Measurements from ENCODE around the gene TTC22. TPM values are rescaled to one million over a fixed set of nuclear protein-coding genes. Genes with fewer than 3 reads are reported as not detected.

Gene TTC22
- total RNA-seq = 0.76 and 1.3 TPM in 2 replicates

- Mint-ChIP-seq H3K27me3 (ENCODE audit: low read depth) (no peaks in the 10 kb centered on the region), H3K9me3 (no peaks in the 10 kb centered on the region), H3K27ac (no peak within 1 kb of the TSS), H3K4me3 (ENCODE audit: low read depth) (peak within 1 kb of the TSS; percentile 79), H3K4me1 (ENCODE audit: low read depth) (peaks cover 38% of the 10 kb centered on the region), H3K36me3 (ENCODE audit: low read depth) (no peaks in the 10 kb centered on the region)
- DNase-seq (ENCODE audit: low spot score) = peak; percentile 63
- intact Hi-C loops (cut with micrococcal nuclease) = loop anchor here (2.0 to 5.0 kb wide), 2 partner anchors 36 to 259 kb away; partner anchors contain the start of gene PARS2
Measured at GRCh38 chr1:54800899-54801759, at the start of gene TTC22. TTC22 (minus strand) TSS chr1:54801323; CDS start chr1:54801163, 160 bp downstream.

- Mint-ChIP-seq H3K36me3 (ENCODE audit: low read depth) (peaks cover 71% of the 10 kb centered on the region), H3K27ac (no peak overlapping the region), H3K4me3 (ENCODE audit: low read depth) (no peak overlapping the region), H3K9me3 (no peaks in the 10 kb centered on the region), H3K27me3 (ENCODE audit: low read depth) (no peaks in the 10 kb centered on the region), H3K4me1 (ENCODE audit: low read depth) (no peaks in the 10 kb centered on the region)
- DNase-seq (ENCODE audit: low spot score) = no peak
- intact Hi-C loops (cut with micrococcal nuclease) = no loop called here
Measured at GRCh38 chr1:54850737-54851136, 49.6 kb upstream of the TTC22 start.

- no peak overlapping the region for H3K4me3 Mint-ChIP-seq (ENCODE audit: low read depth)
- H3K9me3 Mint-ChIP-seq = no peaks in the 10 kb centered on the region
- peaks cover 67% of the 10 kb centered on the region for H3K36me3 Mint-ChIP-seq (ENCODE audit: low read depth)
- H3K27me3 Mint-ChIP-seq (ENCODE audit: low read depth) = no peaks in the 10 kb centered on the region
- no peak overlapping the region for H3K27ac Mint-ChIP-seq
- no peaks in the 10 kb centered on the region for H3K4me1 Mint-ChIP-seq (ENCODE audit: low read depth)
- DNase-seq (ENCODE audit: low spot score) = no peak
- intact Hi-C loops (cut with micrococcal nuclease) = no loop called here
Measured at GRCh38 chr1:54850069-54850730, 49.1 kb upstream of the TTC22 start.

- no peaks in the 10 kb centered on the region for H3K27me3 Mint-ChIP-seq (ENCODE audit: low read depth)
- H3K4me1 Mint-ChIP-seq (ENCODE audit: low read depth) = no peaks in the 10 kb centered on the region
- H3K36me3 Mint-ChIP-seq (ENCODE audit: low read depth) = peaks cover 61% of the 10 kb centered on the region
- no peaks in the 10 kb centered on the region for H3K9me3 Mint-ChIP-seq
- H3K4me3 Mint-ChIP-seq (ENCODE audit: low read depth) = no peak overlapping the region
- no peak for DNase-seq (ENCODE audit: low spot score)
- H3K27ac Mint-ChIP-seq = no peak overlapping the region
- intact Hi-C loops (cut with micrococcal nuclease) = no loop called here
Measured at GRCh38 chr1:54849219-54850068, 48.3 kb upstream of the TTC22 start.

- no peak overlapping the region for H3K4me3 Mint-ChIP-seq (ENCODE audit: low read depth)
- no peaks in the 10 kb centered on the region for H3K9me3 Mint-ChIP-seq
- no peak overlapping the region for H3K27ac Mint-ChIP-seq
- no peaks in the 10 kb centered on the region for H3K27me3 Mint-ChIP-seq (ENCODE audit: low read depth)
- H3K4me1 Mint-ChIP-seq (ENCODE audit: low read depth) = no peaks in the 10 kb centered on the region
- H3K36me3 Mint-ChIP-seq (ENCODE audit: low read depth) = peaks cover 50% of the 10 kb centered on the region
- no peak for DNase-seq (ENCODE audit: low spot score)
- intact Hi-C loops (cut with micrococcal nuclease) = no loop called here
Measured at GRCh38 chr1:54848134-54848948, 47.2 kb upstream of the TTC22 start.

GRCh38 chr1:54846716-54847284, 45.7 kb upstream of the TTC22 start:
- peaks cover 36% of the 10 kb centered on the region for H3K36me3 Mint-ChIP-seq (ENCODE audit: low read depth)
- DNase-seq (ENCODE audit: low spot score) = no peak
- H3K4me1 Mint-ChIP-seq (ENCODE audit: low read depth) = no peaks in the 10 kb centered on the region
- H3K9me3 Mint-ChIP-seq = no peaks in the 10 kb centered on the region
- no peaks in the 10 kb centered on the region for H3K27me3 Mint-ChIP-seq (ENCODE audit: low read depth)
- H3K27ac Mint-ChIP-seq = no peak overlapping the region
- intact Hi-C loops (cut with micrococcal nuclease) = no loop called here
- no peak overlapping the region for H3K4me3 Mint-ChIP-seq (ENCODE audit: low read depth)

- H3K4me1 Mint-ChIP-seq (ENCODE audit: low read depth) = no peaks in the 10 kb centered on the region
- no peak overlapping the region for H3K27ac Mint-ChIP-seq
- intact Hi-C loops (cut with micrococcal nuclease) = no loop called here
- H3K27me3 Mint-ChIP-seq (ENCODE audit: low read depth) = no peaks in the 10 kb centered on the region
- no peaks in the 10 kb centered on the region for H3K9me3 Mint-ChIP-seq
- no peak overlapping the region for H3K4me3 Mint-ChIP-seq (ENCODE audit: low read depth)
- H3K36me3 Mint-ChIP-seq (ENCODE audit: low read depth) = peaks cover 33% of the 10 kb centered on the region
- no peak for DNase-seq (ENCODE audit: low spot score)
Measured at GRCh38 chr1:54846301-54846700, 45.2 kb upstream of the TTC22 start.

GRCh38 chr1:54845772-54846171, 44.6 kb upstream of the TTC22 start:
- H3K27me3 Mint-ChIP-seq (ENCODE audit: low read depth) = no peaks in the 10 kb centered on the region

GRCh38 chr1:54844564-54844963, 43.4 kb upstream of the TTC22 start:
- no peaks in the 10 kb centered on the region for H3K27me3 Mint-ChIP-seq (ENCODE audit: low read depth)
- H3K36me3 Mint-ChIP-seq (ENCODE audit: low read depth) = peaks cover 16% of the 10 kb centered on the region
- no peaks in the 10 kb centered on the region for H3K4me1 Mint-ChIP-seq (ENCODE audit: low read depth)

More at GRCh38 chr1:54845772-54846171, 44.6 kb upstream of the TTC22 start:
- no peak for DNase-seq (ENCODE audit: low spot score)
- intact Hi-C loops (cut with micrococcal nuclease) = no loop called here
- no peaks in the 10 kb centered on the region for H3K9me3 Mint-ChIP-seq
- peaks cover 28% of the 10 kb centered on the region for H3K36me3 Mint-ChIP-seq (ENCODE audit: low read depth)
- no peak overlapping the region for H3K27ac Mint-ChIP-seq
- no peaks in the 10 kb centered on the region for H3K4me1 Mint-ChIP-seq (ENCODE audit: low read depth)
- no peak overlapping the region for H3K4me3 Mint-ChIP-seq (ENCODE audit: low read depth)

GRCh38 chr1:54843449-54843848, 42.3 kb upstream of the TTC22 start:
- no peak overlapping the region for H3K27ac Mint-ChIP-seq

More at GRCh38 chr1:54844564-54844963, 43.4 kb upstream of the TTC22 start:
- no peak overlapping the region for H3K4me3 Mint-ChIP-seq (ENCODE audit: low read depth)
- no peak overlapping the region for H3K27ac Mint-ChIP-seq
- DNase-seq (ENCODE audit: low spot score) = no peak
- intact Hi-C loops (cut with micrococcal nuclease) = no loop called here
- H3K9me3 Mint-ChIP-seq = no peaks in the 10 kb centered on the region

GRCh38 chr1:54842963-54843362, 41.8 kb upstream of the TTC22 start:
- Mint-ChIP-seq H3K27me3 (ENCODE audit: low read depth) (no peaks in the 10 kb centered on the region), H3K4me1 (ENCODE audit: low read depth) (no peaks in the 10 kb centered on the region), H3K27ac (no peak overlapping the region), H3K36me3 (ENCODE audit: low read depth) (peaks cover 2% of the 10 kb centered on the region), H3K9me3 (no peaks in the 10 kb centered on the region), H3K4me3 (ENCODE audit: low read depth) (no peak overlapping the region)
- intact Hi-C loops (cut with micrococcal nuclease) = no loop called here
- DNase-seq (ENCODE audit: low spot score) = no peak

More at GRCh38 chr1:54843449-54843848, 42.3 kb upstream of the TTC22 start:
- H3K4me1 Mint-ChIP-seq (ENCODE audit: low read depth) = no peaks in the 10 kb centered on the region
- DNase-seq (ENCODE audit: low spot score) = no peak
- no peaks in the 10 kb centered on the region for H3K27me3 Mint-ChIP-seq (ENCODE audit: low read depth)
- peaks cover 7% of the 10 kb centered on the region for H3K36me3 Mint-ChIP-seq (ENCODE audit: low read depth)
- intact Hi-C loops (cut with micrococcal nuclease) = no loop called here
- H3K4me3 Mint-ChIP-seq (ENCODE audit: low read depth) = no peak overlapping the region
- H3K9me3 Mint-ChIP-seq = no peaks in the 10 kb centered on the region

All from activated T-helper 2 cell treated with anti-CD3 and anti-CD28 coated beads, Interferon-gamma antibody, Interleukin-2, Interleukin-4, amounts not matched to agents 10 μg/mL and 5 μg/mL and 100 μg/mL, durations not matched to agents 14 hours and 24 hours and 36 hours (primary cell).